Germinal center (tissue), 1 donor: ENCODE data around the gene CNTN6.

Source experiments
- DNase-seq: peaks from one replicate; pipeline ENCODE4 v3.0.0; 2012; ENCODE audit warnings: mixed read lengths, low spot score

CNTN6 gene

DNA sequence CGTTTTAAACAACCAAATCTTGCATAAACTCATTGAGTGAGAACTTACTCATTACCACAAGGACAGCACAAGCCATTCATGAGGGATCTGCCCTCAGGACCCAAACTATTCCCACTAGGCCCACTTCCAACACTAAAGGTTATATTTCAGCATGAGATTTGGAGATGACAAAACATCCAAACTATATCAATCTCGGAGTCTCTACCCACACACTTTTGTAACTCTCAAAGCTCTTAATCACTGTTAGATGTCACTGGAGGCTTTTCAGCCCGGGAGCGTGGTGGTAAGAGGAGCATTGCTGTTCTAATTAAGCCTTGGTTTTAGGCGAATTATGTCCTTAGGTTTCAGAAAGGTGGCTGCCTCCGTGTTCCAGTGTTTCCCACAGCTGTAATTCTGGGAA lies 86.3 kb downstream of the CNTN6 start:
- no peak for DNase-seq

DNA sequence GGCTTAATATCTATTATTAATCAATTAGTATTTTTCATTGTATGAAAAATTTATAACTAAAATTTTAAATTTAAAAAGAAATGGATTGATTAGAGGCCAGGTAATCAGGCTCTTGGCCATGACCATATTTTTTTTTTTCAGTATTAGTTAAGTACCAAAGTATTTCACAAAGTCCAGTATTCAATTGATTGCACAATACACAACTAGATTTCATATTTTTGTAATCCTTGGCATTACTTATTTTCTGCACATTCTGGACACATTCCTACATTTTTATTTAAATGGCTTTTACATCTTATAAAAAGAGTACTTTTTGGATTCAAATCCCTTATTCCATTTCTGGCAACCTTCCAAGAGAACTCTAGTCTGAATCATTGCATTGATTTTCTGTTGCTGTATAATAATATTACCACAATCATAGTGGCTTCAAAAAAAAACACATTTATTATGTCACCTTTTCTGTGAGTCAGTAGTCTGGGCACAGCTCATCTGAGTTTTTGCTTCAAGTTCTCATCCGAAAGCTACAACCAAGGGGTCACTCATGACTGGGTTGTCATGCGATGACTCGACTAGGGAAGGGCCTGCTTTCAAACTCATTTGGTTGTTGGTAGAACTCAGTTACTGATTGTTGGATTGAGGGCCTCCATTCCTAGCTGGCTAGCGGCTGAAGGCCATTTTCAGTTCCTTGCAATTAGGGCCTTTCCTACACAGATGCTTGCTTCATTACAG lies 90.7 kb downstream of the CNTN6 start:
- DNase-seq = no peak

DNA sequence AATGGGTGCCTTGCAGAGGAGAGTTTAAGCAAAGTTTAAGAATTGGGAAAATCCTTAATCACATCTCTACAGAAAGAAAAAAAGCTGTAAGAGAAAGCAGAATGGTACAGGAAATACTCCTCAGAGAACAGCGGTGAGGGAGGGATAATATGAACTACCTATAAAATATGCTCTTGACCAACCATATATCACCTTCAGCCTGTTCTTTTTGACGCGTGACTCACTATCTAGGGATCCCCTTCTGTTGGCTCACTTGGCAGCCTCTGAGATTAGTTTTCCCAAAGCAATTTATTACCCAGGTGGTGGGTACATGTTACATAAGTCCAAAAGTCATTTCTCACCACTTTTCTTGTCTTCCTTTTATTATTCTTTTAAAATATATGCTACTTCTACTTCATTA lies 97.7 kb downstream of the CNTN6 start:
- no peak for DNase-seq

- no peak for DNase-seq
These were observed 98.2 kb downstream of the CNTN6 start for GRCh38 chr3:1191026-1191425.

DNA sequence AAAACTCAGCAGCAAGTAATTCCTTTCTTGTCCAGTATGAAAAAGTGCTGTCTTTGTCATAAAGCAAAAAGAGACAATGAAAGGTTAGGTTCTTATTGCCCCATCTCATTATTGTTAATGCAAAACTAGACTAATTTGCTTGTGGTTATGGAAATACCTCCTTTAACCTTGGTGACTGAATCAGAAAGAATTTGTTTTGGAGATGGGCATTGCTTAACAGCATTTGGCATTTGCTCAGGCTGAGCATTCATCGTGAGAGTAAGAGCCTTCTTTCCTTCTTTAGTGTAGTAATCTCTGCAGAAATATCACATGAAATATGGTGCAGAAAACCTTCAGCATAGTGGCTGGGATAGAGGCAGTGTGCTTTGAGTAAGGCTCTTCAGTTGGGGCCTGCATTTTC lies 103.1 kb downstream of the CNTN6 start:
- no peak for DNase-seq

DNA sequence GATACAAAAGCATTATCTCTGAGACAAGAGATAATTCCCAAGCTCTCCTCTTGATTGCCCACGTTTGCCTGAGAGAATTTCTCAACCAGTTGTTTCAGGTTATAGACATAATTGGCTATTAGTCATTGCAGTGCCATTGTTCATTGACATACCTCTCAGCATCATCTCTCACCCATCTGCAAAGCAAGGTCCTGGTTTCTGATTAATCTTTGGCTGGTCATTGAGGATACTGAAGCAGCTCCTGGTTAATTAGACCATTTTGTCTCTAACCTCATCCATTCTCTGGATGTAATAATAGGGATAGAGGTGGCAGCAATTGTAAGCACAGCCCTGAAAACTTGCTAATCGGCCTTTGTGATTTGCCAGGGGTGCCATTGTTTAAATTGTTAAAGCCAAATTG lies 104.2 kb downstream of the CNTN6 start:
- DNase-seq = no peak

DNA sequence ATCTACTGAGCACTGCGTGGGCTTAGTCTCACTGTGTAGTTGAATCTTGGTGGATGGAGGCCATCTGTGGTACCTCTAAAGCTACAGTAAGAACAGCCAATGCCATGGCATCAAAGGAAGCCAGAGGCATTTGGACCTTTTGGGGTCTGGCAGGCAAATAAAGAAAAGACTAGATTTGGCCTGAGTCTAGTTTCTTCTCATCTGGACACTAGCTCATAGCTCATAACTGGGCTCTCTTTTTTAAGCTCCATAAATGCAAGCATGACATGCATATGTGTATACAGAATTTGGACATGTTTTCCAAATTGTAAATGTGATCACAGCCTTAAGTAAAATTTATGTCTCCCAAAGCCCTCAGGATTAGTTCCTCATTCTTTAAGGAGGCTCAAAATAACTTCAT lies 107.5 kb downstream of the CNTN6 start:
- no peak for DNase-seq

DNA sequence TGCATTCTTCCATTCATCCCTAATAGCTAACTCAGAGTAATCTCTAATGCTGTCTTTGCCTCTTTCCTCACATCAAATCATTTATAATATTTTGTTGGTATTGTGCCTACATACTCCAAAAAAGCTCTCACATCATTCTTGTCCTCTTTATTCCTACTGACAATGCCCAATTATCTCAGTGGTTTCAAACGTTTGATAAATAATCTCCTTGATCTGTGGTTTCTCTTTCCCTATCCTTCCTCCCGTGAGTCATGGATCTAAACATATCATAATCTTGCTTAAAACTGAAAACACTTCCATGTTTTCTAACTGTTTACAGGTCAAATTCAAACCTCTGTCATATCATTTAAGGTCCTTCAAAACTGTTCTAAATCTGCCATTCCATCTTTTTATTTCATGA lies 115.1 kb downstream of the CNTN6 start:
- DNase-seq = no peak

DNA sequence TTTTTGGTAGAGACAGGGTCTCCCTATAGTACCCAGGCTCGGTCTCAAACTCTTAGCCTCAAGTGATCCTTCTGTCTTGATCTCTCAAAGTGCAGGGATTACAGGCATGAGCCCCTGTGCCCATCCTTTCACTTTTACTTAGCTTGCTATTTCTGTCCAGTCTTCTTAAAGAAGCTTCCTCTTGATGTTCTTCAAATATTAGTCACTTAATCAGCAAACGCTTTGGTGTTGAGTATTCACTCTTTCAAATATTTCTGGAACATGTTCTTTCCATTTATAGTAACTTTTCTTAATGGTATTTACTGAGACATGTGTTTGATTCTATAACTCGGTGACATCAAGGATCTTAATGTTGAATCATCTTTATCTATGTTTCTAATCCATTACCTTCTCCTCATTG lies 122.1 kb downstream of the CNTN6 start:
- no peak for DNase-seq

DNA sequence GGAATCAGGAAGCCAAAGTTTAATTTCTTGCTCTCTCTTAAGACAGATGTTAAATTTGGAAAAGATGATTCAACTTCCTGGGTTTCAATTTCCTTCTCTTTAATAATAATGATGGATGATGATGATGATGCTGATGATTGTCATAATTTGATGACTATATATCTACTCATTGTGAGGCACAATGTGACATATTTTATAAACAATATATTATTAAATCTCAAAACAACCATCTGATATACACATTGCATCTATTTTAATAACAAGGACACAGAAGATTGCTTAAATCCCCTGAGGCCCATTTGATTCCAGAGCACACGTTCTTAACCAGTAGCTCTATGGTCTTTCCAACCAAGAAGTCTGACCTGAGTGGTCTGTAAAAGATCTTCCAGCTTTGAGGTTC lies 124.0 kb downstream of the CNTN6 start:
- no peak for DNase-seq

- no peak for DNase-seq
These were observed 134.3 kb downstream of the CNTN6 start for GRCh38 chr3:1227111-1227510.

DNA sequence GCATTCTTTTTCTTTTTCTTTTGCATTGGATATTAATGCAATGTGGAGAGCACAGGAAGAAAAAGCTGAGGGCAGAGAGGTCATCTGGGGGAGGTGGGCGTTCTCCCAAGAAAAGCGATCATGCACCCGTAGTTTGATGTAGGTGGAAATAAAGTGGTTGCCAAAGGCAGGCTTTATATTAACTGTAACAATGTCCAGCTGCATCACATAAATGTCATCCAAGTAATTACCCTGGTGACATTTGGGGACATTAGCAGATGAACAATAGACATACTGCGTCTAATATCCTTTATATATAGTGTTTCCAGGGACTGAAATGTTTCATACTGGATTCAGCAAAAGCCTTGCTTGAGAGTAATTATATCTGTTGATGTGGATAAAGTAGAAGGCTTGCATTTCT lies 135.5 kb downstream of the CNTN6 start:
- DNase-seq = no peak

DNA sequence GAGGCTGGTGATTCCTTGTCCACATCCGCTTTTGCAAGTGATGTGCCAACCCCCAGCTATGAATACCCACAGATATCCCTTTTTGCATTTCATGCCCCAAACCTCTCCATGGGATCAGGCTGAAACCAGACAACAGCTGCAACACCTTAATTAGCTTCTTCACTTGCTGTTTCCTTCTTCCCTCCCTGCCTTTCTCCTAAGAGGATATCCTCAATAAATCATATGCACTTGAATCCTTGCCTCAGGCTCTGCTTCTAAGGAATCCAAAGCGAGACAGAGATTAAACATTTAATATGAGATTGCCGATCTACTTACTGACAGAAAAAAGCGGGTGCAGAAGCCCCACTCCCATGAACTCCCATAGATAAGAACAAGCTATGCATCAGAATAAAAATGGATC lies 138.1 kb downstream of the CNTN6 start:
- DNase-seq = no peak

DNA sequence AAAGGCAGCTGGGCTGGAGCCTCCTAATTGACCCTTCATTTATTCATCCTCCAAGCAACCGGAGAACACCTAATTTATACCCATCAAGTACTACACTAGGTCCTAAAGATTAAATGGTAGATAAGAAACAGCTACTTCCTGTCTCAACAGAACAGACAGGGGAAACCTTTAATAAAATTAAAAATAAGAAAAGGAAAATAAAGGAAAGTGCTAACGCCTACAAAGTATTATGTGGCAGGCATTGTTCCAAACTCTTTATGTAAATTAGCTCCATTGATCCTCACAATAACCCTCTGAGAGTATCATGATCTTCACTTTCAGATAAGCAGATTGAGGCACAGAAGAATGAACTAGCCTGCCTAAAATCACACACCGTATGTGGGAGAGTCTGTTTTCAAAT lies 139.5 kb downstream of the CNTN6 start:
- DNase-seq = no peak

DNA sequence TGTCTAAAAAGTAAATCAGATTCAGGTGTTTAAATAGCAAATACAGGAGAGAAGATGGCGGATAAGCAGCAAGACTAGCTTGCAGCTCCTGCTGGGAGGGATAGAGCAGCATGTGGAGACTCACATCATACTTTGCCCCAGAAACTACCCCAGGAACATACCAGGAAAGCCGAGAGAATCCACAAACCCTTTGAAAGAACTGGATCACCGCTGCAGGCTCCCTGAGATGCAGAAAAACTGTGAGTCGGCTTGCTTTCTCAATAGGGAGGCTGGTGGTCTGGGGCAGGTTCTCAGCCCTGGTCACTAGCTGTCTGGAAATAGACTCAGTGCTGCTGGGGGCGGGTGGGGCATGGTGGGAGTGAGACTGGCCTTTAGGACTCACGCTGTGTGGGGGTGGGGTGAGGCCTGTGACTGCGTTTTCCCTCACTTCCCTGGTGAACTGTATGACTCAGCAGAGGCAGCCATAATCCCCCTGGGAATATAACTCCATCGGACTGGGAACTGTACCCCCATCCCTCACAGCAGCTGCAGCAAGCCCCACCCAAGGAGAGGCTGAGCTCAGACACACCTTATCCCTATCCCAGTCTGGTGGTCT lies 142.8 kb downstream of the CNTN6 start:
- DNase-seq = no peak

- DNase-seq = no peak
These were observed 158.6 kb downstream of the CNTN6 start for GRCh38 chr3:1251282-1252060.

DNA sequence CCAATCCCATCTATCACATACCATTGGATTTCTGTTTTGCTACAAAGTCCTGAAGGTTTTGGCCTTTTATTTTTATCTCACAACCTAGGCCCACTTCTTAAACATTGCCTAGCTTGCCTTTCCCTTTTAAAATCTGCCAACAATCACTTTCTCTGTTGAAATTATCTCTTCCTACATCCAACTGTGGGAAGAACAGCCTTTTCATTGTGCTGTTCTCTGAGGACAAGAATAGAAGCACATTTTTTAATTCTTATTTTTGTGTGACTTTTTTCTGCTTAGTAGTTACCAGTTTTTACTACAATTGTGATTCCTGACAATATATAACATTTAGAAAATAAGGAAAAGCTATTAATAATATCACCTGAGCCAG lies 159.2 kb downstream of the CNTN6 start:
- DNase-seq = no peak

- DNase-seq = no peak
These were observed 169.4 kb downstream of the CNTN6 start for GRCh38 chr3:1262246-1262645.

DNA sequence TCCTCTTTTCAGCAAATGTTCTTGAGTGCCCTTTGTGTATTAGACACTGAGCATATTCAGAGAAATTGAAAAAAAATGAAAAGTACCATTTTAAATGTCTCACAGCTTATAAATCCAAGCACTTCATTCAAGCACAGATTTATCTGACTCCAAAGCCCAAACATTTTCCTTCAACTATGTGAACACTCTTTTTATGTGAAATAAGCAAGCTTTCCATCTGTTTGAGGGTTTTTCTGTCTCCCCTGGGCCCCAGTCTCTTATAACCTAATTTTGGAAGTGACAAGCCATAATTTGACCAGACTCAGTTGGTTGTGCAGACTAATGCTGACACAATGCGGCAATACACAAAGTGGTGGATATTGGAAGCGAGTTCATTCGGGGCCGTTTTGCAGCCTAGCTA lies 170.3 kb downstream of the CNTN6 start:
- no peak for DNase-seq

DNA sequence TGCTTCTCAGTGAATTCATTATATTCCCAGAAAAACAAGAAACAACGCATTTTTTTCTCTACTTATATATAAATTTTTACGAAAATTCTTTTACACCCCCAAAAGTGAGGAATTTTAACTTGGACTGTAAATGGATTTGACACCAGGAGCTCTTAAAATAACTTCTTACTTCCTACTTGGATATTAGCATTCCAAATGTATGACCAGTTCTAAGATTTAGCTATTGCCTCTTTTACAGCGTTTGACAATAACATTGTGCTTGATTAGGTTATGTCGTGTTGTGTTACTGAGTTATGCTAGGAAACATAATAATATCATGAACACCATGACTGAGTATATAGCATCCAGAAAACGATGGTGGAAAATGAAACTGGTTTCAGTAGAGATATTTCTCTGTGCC lies 177.0 kb downstream of the CNTN6 start:
- no peak for DNase-seq

DNA sequence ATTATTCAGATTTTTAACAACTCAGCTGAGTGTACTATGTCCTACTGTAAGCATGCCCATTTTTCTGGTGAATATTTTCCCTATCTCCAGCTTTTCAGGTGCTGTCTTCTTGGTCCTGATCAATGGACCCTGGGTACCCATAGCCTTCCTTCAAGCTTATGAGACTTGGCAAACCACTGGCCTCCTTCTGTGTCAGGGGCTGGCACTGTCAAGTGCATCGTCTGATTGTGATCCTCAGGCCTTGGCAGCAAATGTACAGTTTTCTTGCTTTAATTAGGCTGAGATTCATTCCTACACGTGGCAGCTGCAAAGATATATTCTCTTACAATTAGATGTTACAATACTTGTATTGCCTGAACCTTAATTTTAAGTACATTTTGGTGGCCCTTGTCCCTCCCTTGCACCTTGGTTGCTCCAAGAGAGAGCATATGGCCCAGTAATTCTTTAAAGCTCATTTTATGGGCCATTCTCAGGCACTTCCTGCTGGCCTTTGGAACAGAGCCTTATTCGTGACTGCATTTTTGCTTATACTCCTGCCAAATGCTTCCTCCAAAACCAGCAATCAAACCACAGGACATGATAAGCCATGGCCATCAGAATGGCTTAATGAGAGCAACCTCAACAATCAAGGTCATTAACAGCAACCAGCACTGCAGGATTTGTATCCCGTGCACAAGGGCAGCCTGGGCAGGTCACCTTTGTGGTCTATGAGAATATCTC lies 179.9 kb downstream of the CNTN6 start:
- DNase-seq = no peak

GRCh38 chr3:1275495-1275894 lies 182.7 kb downstream of the CNTN6 start:
- no peak for DNase-seq

DNA sequence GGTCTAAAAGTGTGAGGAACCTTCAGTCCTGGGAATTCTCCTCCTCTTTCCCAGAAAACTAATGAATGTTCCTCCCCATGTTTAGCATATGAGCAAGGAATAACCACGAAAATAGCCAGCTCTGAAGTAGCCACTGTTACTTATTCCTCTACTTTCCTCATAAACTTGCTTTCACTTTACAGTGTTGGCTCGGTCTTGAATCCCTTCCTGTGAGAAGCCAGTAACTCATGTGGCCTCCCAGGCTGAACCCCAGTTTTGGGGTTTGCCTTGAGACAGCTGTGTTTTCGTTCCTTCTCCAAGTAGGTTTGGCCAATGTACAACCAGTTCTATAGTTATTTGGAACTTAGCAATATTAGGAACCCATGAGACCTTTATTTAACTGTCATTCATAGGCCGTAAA lies 195.0 kb downstream of the CNTN6 start:
- no peak for DNase-seq
